Suprapubic skin (tissue), 3 donors: ENCODE data around the gene HIVEP3.

ENCODE experiments used
- POLR2A ChIP-seq, 2 donors: fragments of 450-650 bp; IDR thresholded peaks; one replicate each; pipeline ENCODE4 v1.6.1; 2017; ENCODE audit warnings: antibody characterized with exemption in 2 of 2, mild to moderate bottlenecking in 2 of 2, moderate library complexity in 2 of 2
- TF ChIP-seq, protein P1 (sequence below), 2 donors: fragments of 200-600 bp in 1 of 2; fragments of 450-650 bp in 1 of 2; sonication (generic) in 1 of 2; IDR thresholded peaks; one replicate each; pipeline ENCODE4 v1.5.1; 2016 to 2019; ENCODE audit warnings: antibody characterized with exemption in 2 of 2, mild to moderate bottlenecking in 1 of 2, moderate library complexity in 1 of 2

DNA sequence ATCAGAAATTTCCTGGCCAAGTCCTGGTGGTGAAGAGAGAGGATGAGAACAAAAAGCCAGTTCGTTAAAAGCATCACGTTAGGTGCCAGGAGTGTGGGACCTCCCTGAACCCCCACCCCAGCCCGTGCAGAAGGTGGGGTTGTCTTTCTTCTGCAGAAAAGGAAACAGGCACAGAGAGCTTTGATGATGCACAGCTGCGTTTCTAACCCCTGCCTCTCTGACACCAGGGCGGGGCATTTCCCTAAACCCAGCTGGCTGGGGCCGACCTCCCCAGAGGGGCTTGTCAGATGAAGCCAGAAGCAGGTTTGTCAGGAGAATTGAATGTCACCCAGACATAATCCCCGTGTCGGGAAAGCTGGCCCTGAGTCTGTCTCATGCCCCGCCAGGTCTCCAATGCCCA, 244.9 kb downstream of the HIVEP3 start:
- no peak for TF ChIP-seq POLR2A (IDR thresholded peaks at IDR 0.05)
- TF ChIP-seq, protein P1, sequence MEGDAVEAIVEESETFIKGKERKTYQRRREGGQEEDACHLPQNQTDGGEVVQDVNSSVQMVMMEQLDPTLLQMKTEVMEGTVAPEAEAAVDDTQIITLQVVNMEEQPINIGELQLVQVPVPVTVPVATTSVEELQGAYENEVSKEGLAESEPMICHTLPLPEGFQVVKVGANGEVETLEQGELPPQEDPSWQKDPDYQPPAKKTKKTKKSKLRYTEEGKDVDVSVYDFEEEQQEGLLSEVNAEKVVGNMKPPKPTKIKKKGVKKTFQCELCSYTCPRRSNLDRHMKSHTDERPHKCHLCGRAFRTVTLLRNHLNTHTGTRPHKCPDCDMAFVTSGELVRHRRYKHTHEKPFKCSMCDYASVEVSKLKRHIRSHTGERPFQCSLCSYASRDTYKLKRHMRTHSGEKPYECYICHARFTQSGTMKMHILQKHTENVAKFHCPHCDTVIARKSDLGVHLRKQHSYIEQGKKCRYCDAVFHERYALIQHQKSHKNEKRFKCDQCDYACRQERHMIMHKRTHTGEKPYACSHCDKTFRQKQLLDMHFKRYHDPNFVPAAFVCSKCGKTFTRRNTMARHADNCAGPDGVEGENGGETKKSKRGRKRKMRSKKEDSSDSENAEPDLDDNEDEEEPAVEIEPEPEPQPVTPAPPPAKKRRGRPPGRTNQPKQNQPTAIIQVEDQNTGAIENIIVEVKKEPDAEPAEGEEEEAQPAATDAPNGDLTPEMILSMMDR (IDR thresholded peaks at IDR 0.05), result no peak
